ENCODE data around the gene BCKDK. TPM values are rescaled to one million over a fixed set of nuclear protein-coding genes. Genes with fewer than 3 reads are reported as not detected.

Gene BCKDK
- total RNA-seq, 4 donors from 2014 or later, result 34.1 to 73.7 (median 51.4) TPM

- H3K27ac ChIP-seq (replicated peaks in 1 of 4), result peak overlapping the region; percentile 92 to 99 (median 99)
- peaks cover 19 to 49% (median 39%) of the 10 kb centered on the region in 4 donors for H3K4me1 ChIP-seq
- no peak for DNase-seq (ENCODE audit: extremely low spot score)
- no peaks in the 10 kb centered on the region for H3K9me3 ChIP-seq
- peaks cover 13 to 19% (median 17%) of the 10 kb centered on the region in 4 donors for H3K36me3 ChIP-seq
- H3K27me3 ChIP-seq, result no peaks in the 10 kb centered on the region
- TF ChIP-seq POLR2AphosphoS5 (IDR thresholded peaks at IDR 0.05), result no peak
- TF ChIP-seq EP300 (IDR thresholded peaks at IDR 0.05), result no peak
- TF ChIP-seq CTCF (IDR thresholded peaks at IDR 0.05), result no peak
- TF ChIP-seq POLR2A (IDR thresholded peaks at IDR 0.05; ENCODE audit: low read depth), result no peak
- WGBS, result 2% methylated on average over 26 of the region's 27 CpGs
- peak overlapping the region; percentile 81 to 100 (median 98) for H3K4me3 ChIP-seq
- intact Hi-C loops (cut with DNase I), result loop anchor here (10.0 kb wide), 1 partner anchor 372 kb away; the partner anchor contains the start of gene ZNF843
These were observed 35.5 kb upstream of the BCKDK start for GRCh38 chr16:31072540-31073141.

- 1% methylated on average over 45 of the region's 83 CpGs for WGBS
- peak; percentile 96 for DNase-seq (ENCODE audit: extremely low spot score)
- Histone ChIP-seq H3K27ac (replicated peaks in 1 of 4) (peak overlapping the region; percentile 92 to 99 (median 99)), H3K9me3 (no peaks in the 10 kb centered on the region), H3K4me3 (peak overlapping the region; percentile 81 to 100 (median 98)), H3K27me3 (no peaks in the 10 kb centered on the region), H3K4me1 (peaks cover 19 to 49% (median 39%) of the 10 kb centered on the region in 4 donors), H3K36me3 (peaks cover 20 to 26% (median 24%) of the 10 kb centered on the region in 4 donors)
- intact Hi-C loops (cut with DNase I), result loop anchor here (10.0 kb wide), 1 partner anchor 371 kb away; the partner anchor contains the start of gene ZNF843
- TF ChIP-seq POLR2A (IDR thresholded peaks at IDR 0.05; ENCODE audit: low read depth) (peak; percentile 16), CTCF (IDR thresholded peaks at IDR 0.05) (peak in 1 of 3 experiments; percentile 1), POLR2AphosphoS5 (IDR thresholded peaks at IDR 0.05) (peak in 1 of 2 donors; percentile 38), EP300 (IDR thresholded peaks at IDR 0.05) (no peak)
These were observed 34.8 kb upstream of the BCKDK start for GRCh38 chr16:31073142-31073969.

- DNase-seq (ENCODE audit: extremely low spot score), result peak; percentile 99
- Histone ChIP-seq H3K36me3 (peaks cover 28 to 34% (median 32%) of the 10 kb centered on the region in 4 donors), H3K4me1 (peaks cover 19 to 49% (median 39%) of the 10 kb centered on the region in 4 donors), H3K9me3 (no peaks in the 10 kb centered on the region), H3K27ac (replicated peaks in 1 of 4) (peak within 1 kb of the TSS; percentile 92 to 99 (median 99)), H3K27me3 (no peaks in the 10 kb centered on the region), H3K4me3 (peak within 1 kb of the TSS; percentile 81 to 100 (median 98))
- intact Hi-C loops (cut with DNase I), result loop anchor here (10.0 kb wide), 1 partner anchor 371 kb away; the partner anchor contains the start of gene ZNF843
- WGBS, result under 1% methylated on average over 48 of the region's 48 CpGs
- peak; percentile 89 to 94 for TF ChIP-seq POLR2AphosphoS5 (IDR thresholded peaks at IDR 0.05)
- peak; percentile 47 for TF ChIP-seq POLR2A (IDR thresholded peaks at IDR 0.05; ENCODE audit: low read depth)
- no peak for TF ChIP-seq CTCF (IDR thresholded peaks at IDR 0.05)
These were observed 34.0 kb upstream of the BCKDK start, which contains the start of the genes ZNF646 and ZNF668 for GRCh38 chr16:31073970-31074813. TSS of gene ZNF646 (plus strand) at chr16:31074422. CDS start at chr16:31076325, 1,903 bp downstream. TSS of gene ZNF668 (minus strand) at chr16:31074240. CDS start at chr16:31064459, 9,781 bp downstream.

- intact Hi-C loops (cut with DNase I), result loop anchor here (10.0 kb wide), 1 partner anchor 370 kb away; the partner anchor contains the start of gene ZNF843
- Histone ChIP-seq H3K9me3 (no peaks in the 10 kb centered on the region), H3K4me3 (peak overlapping the region; percentile 81 to 100 (median 98)), H3K27ac (replicated peaks in 1 of 4) (peak overlapping the region; percentile 92 to 99 (median 99)), H3K27me3 (no peaks in the 10 kb centered on the region), H3K36me3 (peaks cover 33 to 40% (median 39%) of the 10 kb centered on the region in 4 donors), H3K4me1 (peaks cover 19 to 49% (median 39%) of the 10 kb centered on the region in 4 donors)
- TF ChIP-seq POLR2AphosphoS5 (IDR thresholded peaks at IDR 0.05), result no peak
- no peak for TF ChIP-seq POLR2A (IDR thresholded peaks at IDR 0.05; ENCODE audit: low read depth)
- no peak for TF ChIP-seq EP300 (IDR thresholded peaks at IDR 0.05)
- TF ChIP-seq CTCF (IDR thresholded peaks at IDR 0.05), result no peak
- no peak for DNase-seq (ENCODE audit: extremely low spot score)
- WGBS, result under 1% methylated on average over 7 of the region's 7 CpGs
These were observed 33.4 kb upstream of the BCKDK start for GRCh38 chr16:31074814-31075183.

All from esophagus muscularis mucosa (tissue), 4 donors.